Mucosa of stomach (tissue), 1 donor: Measurements from ENCODE around the gene RALGAPB.
"Not testable (repeated sequence)": the region's sequence is repeated elsewhere in the genome, so short reads cannot be mapped to it uniquely, and the experiment has no call there.

Experiments
- H3K27me3 ChIP-seq: one replicate; pipeline ENCODE4 v1.7.0; 2013; ENCODE audit warnings: mild to moderate bottlenecking, low read length; ENCODE audit not compliant: control insufficient read depth, insufficient read depth
- H3K36me3 ChIP-seq: one replicate; pipeline ENCODE4 v1.7.0; 2013; ENCODE audit warnings: low read length; ENCODE audit not compliant: control insufficient read depth, insufficient read depth
- H3K4me1 ChIP-seq: one replicate; pipeline ENCODE4 v1.7.0; 2013; ENCODE audit warnings: mild to moderate bottlenecking, low read length; ENCODE audit not compliant: control insufficient read depth, insufficient read depth
- H3K4me3 ChIP-seq: one replicate; pipeline ENCODE4 v1.7.0; 2013; ENCODE audit warnings: low read length
- H3K9ac ChIP-seq: one replicate; pipeline ENCODE4 v1.7.0; 2013; ENCODE audit warnings: mild to moderate bottlenecking, low read length, moderate library complexity
- H3K9me3 ChIP-seq: one replicate; pipeline ENCODE4 v1.7.0; 2013; ENCODE audit warnings: mild to moderate bottlenecking, low read length, moderate library complexity; ENCODE audit not compliant: control insufficient read depth
- donor health status: Pancreatic carcinoma.

The RALGAPB gene

GRCh38 chr20:38505091-38505455 is 32.4 kb downstream of the RALGAPB start:
- no peaks in the 10 kb centered on the region for H3K9me3 ChIP-seq

GRCh38 chr20:38511726-38512125 is 39.1 kb downstream of the RALGAPB start:
- not testable (repeated sequence) for H3K27me3 ChIP-seq, H3K9me3 ChIP-seq, H3K4me1 ChIP-seq, H3K36me3 ChIP-seq, H3K9ac ChIP-seq, H3K4me3 ChIP-seq

More at GRCh38 chr20:38505091-38505455, 32.4 kb downstream of the RALGAPB start:
- H3K36me3 ChIP-seq = no peaks in the 10 kb centered on the region
- no peaks in the 10 kb centered on the region for H3K4me1 ChIP-seq
- H3K27me3 ChIP-seq = no peaks in the 10 kb centered on the region
- H3K4me3 ChIP-seq = no peak overlapping the region
- H3K9ac ChIP-seq = no peak overlapping the region

GRCh38 chr20:38514185-38514584 is 41.5 kb downstream of the RALGAPB start:
- Histone ChIP-seq H3K4me1 (no peaks in the 10 kb centered on the region), H3K4me3 (no peak overlapping the region), H3K36me3 (peaks cover 6% of the 10 kb centered on the region), H3K9me3 (no peaks in the 10 kb centered on the region), H3K9ac (no peak overlapping the region), H3K27me3 (no peaks in the 10 kb centered on the region)

GRCh38 chr20:38514947-38515346 is 42.3 kb downstream of the RALGAPB start:
- Histone ChIP-seq H3K4me3 (no peak overlapping the region), H3K27me3 (no peaks in the 10 kb centered on the region), H3K4me1 (no peaks in the 10 kb centered on the region), H3K9ac (no peak overlapping the region), H3K36me3 (peaks cover 6% of the 10 kb centered on the region), H3K9me3 (no peaks in the 10 kb centered on the region)

- Histone ChIP-seq H3K4me3 (no peak overlapping the region), H3K9ac (no peak overlapping the region), H3K4me1 (no peaks in the 10 kb centered on the region), H3K36me3 (peaks cover 6% of the 10 kb centered on the region), H3K9me3 (no peaks in the 10 kb centered on the region), H3K27me3 (no peaks in the 10 kb centered on the region)
Measured at GRCh38 chr20:38515631-38516030, 43.0 kb downstream of the RALGAPB start.

- no peak overlapping the region for H3K9ac ChIP-seq
- H3K4me1 ChIP-seq = no peaks in the 10 kb centered on the region
- H3K9me3 ChIP-seq = no peaks in the 10 kb centered on the region
- no peak overlapping the region for H3K4me3 ChIP-seq
- no peaks in the 10 kb centered on the region for H3K27me3 ChIP-seq
- H3K36me3 ChIP-seq = peaks cover 6% of the 10 kb centered on the region
Measured at GRCh38 chr20:38519426-38519825, 46.8 kb downstream of the RALGAPB start.

GRCh38 chr20:38520261-38520660 is 47.6 kb downstream of the RALGAPB start:
- Histone ChIP-seq H3K9ac (no peak overlapping the region), H3K4me3 (no peak overlapping the region), H3K27me3 (no peaks in the 10 kb centered on the region), H3K9me3 (no peaks in the 10 kb centered on the region), H3K4me1 (no peaks in the 10 kb centered on the region), H3K36me3 (peaks cover 6% of the 10 kb centered on the region)

GRCh38 chr20:38523697-38524096 is 51.1 kb downstream of the RALGAPB start:
- no peak overlapping the region for H3K4me3 ChIP-seq
- no peak overlapping the region for H3K9ac ChIP-seq
- peaks cover 5% of the 10 kb centered on the region for H3K36me3 ChIP-seq
- H3K9me3 ChIP-seq = no peaks in the 10 kb centered on the region
- H3K27me3 ChIP-seq = no peaks in the 10 kb centered on the region
- H3K4me1 ChIP-seq = no peaks in the 10 kb centered on the region

- no peaks in the 10 kb centered on the region for H3K4me1 ChIP-seq
- H3K9ac ChIP-seq = no peak overlapping the region
- H3K4me3 ChIP-seq = no peak overlapping the region
- no peaks in the 10 kb centered on the region for H3K27me3 ChIP-seq
- no peaks in the 10 kb centered on the region for H3K9me3 ChIP-seq
- H3K36me3 ChIP-seq = peaks cover 12% of the 10 kb centered on the region
Measured at GRCh38 chr20:38528167-38528566, 55.5 kb downstream of the RALGAPB start.

GRCh38 chr20:38531021-38531420 is 58.4 kb downstream of the RALGAPB start:
- no peaks in the 10 kb centered on the region for H3K9me3 ChIP-seq
- H3K9ac ChIP-seq = no peak overlapping the region
- no peaks in the 10 kb centered on the region for H3K4me1 ChIP-seq
- peaks cover 18% of the 10 kb centered on the region for H3K36me3 ChIP-seq
- H3K27me3 ChIP-seq = no peaks in the 10 kb centered on the region
- no peak overlapping the region for H3K4me3 ChIP-seq

GRCh38 chr20:38534756-38535155 is 62.1 kb downstream of the RALGAPB start:
- H3K9me3 ChIP-seq = no peaks in the 10 kb centered on the region
- no peaks in the 10 kb centered on the region for H3K4me1 ChIP-seq
- H3K9ac ChIP-seq = no peak overlapping the region
- H3K4me3 ChIP-seq = no peak overlapping the region
- peaks cover 13% of the 10 kb centered on the region for H3K36me3 ChIP-seq
- no peaks in the 10 kb centered on the region for H3K27me3 ChIP-seq

- Histone ChIP-seq H3K9me3 (no peaks in the 10 kb centered on the region), H3K36me3 (peaks cover 13% of the 10 kb centered on the region), H3K9ac (no peak overlapping the region), H3K4me3 (no peak overlapping the region), H3K4me1 (no peaks in the 10 kb centered on the region), H3K27me3 (no peaks in the 10 kb centered on the region)
Measured at GRCh38 chr20:38536310-38536709, 63.7 kb downstream of the RALGAPB start.

GRCh38 chr20:38537176-38537575 is 64.5 kb downstream of the RALGAPB start:
- Histone ChIP-seq H3K4me1 (no peaks in the 10 kb centered on the region), H3K36me3 (peaks cover 9% of the 10 kb centered on the region), H3K27me3 (no peaks in the 10 kb centered on the region), H3K9ac (no peak overlapping the region), H3K9me3 (no peaks in the 10 kb centered on the region), H3K4me3 (no peak overlapping the region)
